IPS DF 6.9 (cell line): ENCODE measurements around the gene CDKN2AIP.
"Not testable (repeated sequence)": the region's sequence is repeated elsewhere in the genome, so short reads cannot be mapped to it uniquely, and the experiment has no call there.

ENCODE experiments used
- DNase-seq: peaks from one replicate; pipeline ENCODE4 v3.0.0-alpha.2; 2013; ENCODE audit warnings: low read depth, low spot score
- H3K27ac ChIP-seq: one replicate; pipeline ENCODE4 v1.5.1; 2013; ENCODE audit warnings: low read length, control low read depth
- H3K27me3 ChIP-seq: 2 replicates; pipeline ENCODE4 v1.6.1; 2013; ENCODE audit warnings: mild to moderate bottlenecking, low read length; ENCODE audit not compliant: control insufficient read depth, insufficient read depth
- H3K36me3 ChIP-seq: 2 replicates; pipeline ENCODE4 v1.6.1; 2013; ENCODE audit warnings: low read length; ENCODE audit not compliant: control insufficient read depth, insufficient read depth
- H3K4me1 ChIP-seq: 2 replicates; pipeline ENCODE4 v1.6.1; 2013; ENCODE audit warnings: low read length; ENCODE audit not compliant: control insufficient read depth, insufficient read depth
- H3K4me3 ChIP-seq: 2 replicates; pipeline ENCODE4 v1.5.1; 2013; ENCODE audit warnings: mild to moderate bottlenecking, low read length
- H3K9me3 ChIP-seq: 2 replicates; pipeline ENCODE4 v1.6.1; 2013; ENCODE audit warnings: low read length, inconsistent platforms; ENCODE audit not compliant: control insufficient read depth, insufficient read depth
- WGBS: extraction: QIAGEN DNeasy Blood & Tissue Kit; methylation state at CpG from one replicate; pipeline ENCODE4 v1.1.7; 2013; ENCODE audit warnings: mixed read lengths, missing lambda C conversion rate; ENCODE audit not compliant: insufficient read length, insufficient coverage; 5-methylcytosine and 5-hydroxymethylcytosine counted together

CDKN2AIP gene

DNA sequence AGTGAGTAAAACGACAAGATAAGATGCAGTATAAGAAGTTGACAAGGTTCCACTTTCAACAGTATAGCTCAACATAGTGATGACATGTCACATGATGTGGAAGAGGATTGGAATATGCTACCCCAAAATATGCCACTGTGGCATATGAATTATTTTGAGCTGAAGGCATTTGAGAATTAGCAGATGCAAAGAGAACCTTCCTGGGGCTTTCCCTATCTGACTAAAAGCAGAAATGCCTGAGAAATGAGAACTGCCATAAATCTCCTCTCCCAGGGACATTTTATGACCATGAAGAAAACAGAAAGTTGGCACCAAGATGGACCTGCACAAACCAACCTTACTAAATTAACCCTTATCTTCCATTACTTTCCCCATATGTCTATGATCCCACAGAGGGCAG is 24.8 kb downstream of the CDKN2AIP start:
- DNase-seq, result no peak
- no CpG with 5 or more reads among the region's 1 CpG for WGBS
- Histone ChIP-seq H3K36me3 (no peaks in the 10 kb centered on the region), H3K4me3 (no peak overlapping the region), H3K27me3 (no peaks in the 10 kb centered on the region), H3K4me1 (no peaks in the 10 kb centered on the region), H3K9me3 (no peaks in the 10 kb centered on the region), H3K27ac (no peak overlapping the region)

DNA sequence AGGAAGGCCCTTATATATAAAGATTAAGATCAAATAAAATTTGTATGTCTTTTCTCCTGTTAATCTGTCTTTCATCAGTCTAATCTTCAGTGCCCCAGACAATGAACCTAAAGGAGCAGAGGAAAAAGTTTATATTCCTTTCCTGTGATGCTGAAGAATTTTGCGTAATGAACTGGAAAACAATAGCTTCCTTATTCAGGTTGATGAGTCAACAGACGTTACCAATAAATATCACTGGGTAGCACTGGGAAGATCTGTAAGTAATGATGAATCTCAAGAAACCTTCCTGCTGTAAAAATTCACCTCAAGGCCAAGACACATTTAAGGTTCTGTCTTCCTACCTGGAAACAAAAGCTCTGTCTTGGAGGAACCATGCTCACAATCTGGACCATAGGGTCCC is 25.5 kb downstream of the CDKN2AIP start:
- no peak overlapping the region for H3K27ac ChIP-seq
- WGBS, result no CpG with 5 or more reads among the region's 2 CpGs
- H3K27me3 ChIP-seq, result no peaks in the 10 kb centered on the region
- H3K4me1 ChIP-seq, result no peaks in the 10 kb centered on the region
- no peaks in the 10 kb centered on the region for H3K36me3 ChIP-seq
- H3K9me3 ChIP-seq, result no peaks in the 10 kb centered on the region
- DNase-seq, result no peak
- no peak overlapping the region for H3K4me3 ChIP-seq

DNA sequence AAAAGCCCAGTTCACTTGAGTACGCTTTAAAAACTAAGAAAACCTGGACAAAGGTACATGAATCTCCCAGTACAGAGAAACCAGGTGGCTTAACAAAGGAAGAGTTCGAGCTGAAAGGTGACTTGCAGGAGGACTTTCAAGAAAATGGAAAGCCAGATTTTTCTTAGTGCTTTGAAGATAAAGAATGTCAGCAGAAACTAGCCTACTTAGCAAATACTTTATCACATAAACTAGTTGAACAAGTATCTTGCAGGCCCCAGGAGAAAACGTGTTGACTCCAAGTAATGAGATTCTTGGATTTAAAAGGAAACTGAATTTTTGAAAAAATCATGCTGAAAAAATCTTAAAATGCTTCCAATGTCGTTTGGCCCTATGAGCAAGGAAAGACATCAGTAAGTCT is 26.4 kb downstream of the CDKN2AIP start:
- Histone ChIP-seq H3K4me1 (no peaks in the 10 kb centered on the region), H3K27me3 (no peaks in the 10 kb centered on the region), H3K9me3 (no peaks in the 10 kb centered on the region), H3K36me3 (no peaks in the 10 kb centered on the region), H3K27ac (no peak overlapping the region), H3K4me3 (no peak overlapping the region)
- DNase-seq, result no peak
- whole genome bisulfite sequencing, result no CpG with 5 or more reads among the region's 4 CpGs

DNA sequence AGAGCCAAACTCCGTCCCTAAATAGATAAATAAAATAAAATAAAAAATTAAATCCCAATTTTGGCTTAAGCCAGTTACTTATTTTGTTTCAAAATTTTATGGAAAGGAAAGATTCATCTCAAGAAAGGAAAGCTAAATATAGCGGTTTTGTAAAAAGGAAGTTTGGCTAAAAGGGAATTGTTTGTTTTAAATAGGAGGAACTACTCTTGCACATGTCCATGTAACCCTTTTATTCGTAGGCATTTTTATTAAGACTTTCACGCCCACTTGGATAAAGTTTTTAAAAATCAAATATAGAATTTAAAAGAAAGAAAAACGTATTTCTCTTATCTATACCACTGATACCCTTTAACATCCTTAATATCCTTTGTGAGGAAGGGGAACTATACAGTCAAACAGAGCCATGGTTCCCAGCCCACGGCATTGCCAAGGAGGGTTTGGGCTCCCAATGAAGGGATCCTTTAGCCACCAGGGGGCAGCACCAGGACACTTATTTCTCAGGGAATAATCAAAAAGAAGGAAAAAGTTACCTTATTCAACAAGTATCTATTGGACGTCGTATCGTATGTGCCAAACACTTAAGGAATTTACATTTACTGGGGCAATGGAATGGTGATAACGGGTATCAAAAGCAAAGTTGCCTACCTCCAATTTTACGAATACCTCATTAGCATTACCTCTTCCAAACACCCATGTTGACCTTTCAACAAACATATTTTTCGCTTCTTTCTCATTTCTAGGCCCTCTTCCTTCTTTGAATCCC is 27.7 kb downstream of the CDKN2AIP start:
- Histone ChIP-seq H3K36me3 (no peaks in the 10 kb centered on the region), H3K4me3 (no peak overlapping the region), H3K9me3 (no peaks in the 10 kb centered on the region), H3K4me1 (no peaks in the 10 kb centered on the region), H3K27me3 (no peaks in the 10 kb centered on the region), H3K27ac (no peak overlapping the region)
- peak; percentile 37 for DNase-seq
- WGBS, result 100% methylated on average over 1 of the region's 12 CpGs

DNA sequence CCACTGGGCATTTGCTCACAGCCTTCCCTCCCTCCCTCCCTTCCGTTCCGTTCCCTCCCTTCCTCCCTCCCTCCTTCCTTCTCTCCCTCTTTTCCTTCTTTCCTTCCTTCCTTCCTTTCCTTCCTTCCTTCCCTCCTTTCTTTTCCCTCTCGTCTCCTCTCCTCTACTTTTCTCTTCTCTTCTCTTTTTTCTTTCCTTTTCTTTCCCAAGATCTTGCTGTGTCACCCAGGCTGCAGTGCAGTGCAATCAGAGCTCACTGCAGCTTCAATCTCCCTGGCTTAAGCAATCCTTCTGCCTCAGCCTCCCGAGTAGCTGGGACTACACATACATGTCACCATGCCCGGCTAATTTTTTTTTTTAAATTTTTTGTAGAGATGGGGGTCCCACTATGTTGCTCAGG is 33.7 kb downstream of the CDKN2AIP start:
- no peak overlapping the region for H3K4me3 ChIP-seq
- H3K27ac ChIP-seq, result no peak overlapping the region
- H3K36me3 ChIP-seq, result no peaks in the 10 kb centered on the region
- no peaks in the 10 kb centered on the region for H3K9me3 ChIP-seq
- WGBS, result no CpG with 5 or more reads among the region's 5 CpGs
- H3K4me1 ChIP-seq, result no peaks in the 10 kb centered on the region
- H3K27me3 ChIP-seq, result no peaks in the 10 kb centered on the region
- DNase-seq, result no peak

DNA sequence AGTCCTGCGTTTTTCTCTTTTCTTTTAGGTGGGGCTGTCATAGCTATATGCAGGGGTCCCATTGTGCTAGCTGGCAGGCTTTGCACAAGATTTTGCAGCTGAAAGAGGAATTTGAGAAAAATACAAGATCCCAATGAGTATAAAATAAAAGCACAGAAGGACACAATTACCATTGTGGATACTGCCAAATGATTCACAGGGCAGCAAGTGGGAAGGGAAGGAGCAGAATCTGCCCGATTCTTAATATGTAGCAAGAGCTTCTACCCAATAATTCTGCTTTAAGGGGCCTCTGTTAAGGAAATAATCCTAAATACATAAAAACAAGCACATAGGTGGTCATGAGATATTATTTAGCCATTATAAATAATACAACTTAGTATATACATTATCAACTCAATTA is 34.5 kb downstream of the CDKN2AIP start:
- no peaks in the 10 kb centered on the region for H3K36me3 ChIP-seq
- H3K27ac ChIP-seq, result no peak overlapping the region
- no peaks in the 10 kb centered on the region for H3K9me3 ChIP-seq
- H3K27me3 ChIP-seq, result no peaks in the 10 kb centered on the region
- DNase-seq, result no peak
- H3K4me3 ChIP-seq, result no peak overlapping the region
- H3K4me1 ChIP-seq, result no peaks in the 10 kb centered on the region
- WGBS, result no CpG with 5 or more reads among the region's 2 CpGs

DNA sequence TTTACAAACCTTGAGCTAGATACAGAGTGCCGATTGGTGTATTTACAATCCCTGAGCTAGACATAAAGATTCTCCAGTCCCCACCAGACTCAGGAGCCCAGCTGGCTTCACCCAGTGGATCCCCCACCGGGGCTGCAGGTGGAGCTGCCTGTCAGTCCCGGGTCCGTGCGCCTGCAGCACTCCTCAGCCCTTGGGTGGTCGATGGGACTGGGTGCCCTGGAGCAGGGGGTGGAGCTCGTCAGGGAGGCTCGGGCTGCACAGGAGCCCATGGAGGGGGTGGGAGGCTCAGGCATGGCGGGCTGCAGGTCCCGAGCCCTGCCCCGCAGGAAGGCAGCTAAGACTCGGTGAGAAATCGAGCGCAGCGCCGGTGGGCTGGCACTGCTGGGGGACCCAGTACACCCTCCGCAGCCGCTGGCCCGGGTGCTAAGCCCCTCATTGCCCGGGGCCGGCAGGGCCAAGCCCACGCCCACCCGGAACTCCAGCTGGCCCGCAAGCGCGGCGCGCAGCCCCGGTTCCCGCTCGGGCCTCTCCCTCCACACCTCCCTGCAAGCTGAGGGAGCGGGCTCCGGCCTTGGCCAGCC is 38.2 kb downstream of the CDKN2AIP start:
- H3K27me3 ChIP-seq, DNase-seq, H3K4me1 ChIP-seq, H3K27ac ChIP-seq, H3K9me3 ChIP-seq, H3K36me3 ChIP-seq, H3K4me3 ChIP-seq: not testable (repeated sequence)
- WGBS, result no CpG with 5 or more reads among the region's 33 CpGs

DNA sequence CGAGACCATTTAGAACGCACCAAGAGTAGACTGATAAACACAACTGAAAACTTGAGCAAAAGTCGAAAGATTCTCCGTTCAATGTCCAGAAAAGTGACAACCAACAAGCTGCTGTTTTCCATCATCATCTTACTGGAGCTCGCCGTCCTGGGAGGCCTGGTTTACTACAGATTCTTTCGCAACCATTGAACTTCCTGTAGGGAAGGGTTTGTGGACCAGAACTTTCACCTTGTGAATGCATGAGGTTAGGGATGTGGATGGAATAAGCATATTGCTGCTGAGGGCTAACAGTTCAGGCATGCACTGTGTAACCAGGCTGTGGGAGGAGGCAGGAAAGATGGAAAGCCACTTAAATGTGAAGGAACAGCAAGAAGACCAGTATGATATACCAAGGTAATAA is 39.6 kb downstream of the CDKN2AIP start:
- DNase-seq, result no peak
- Histone ChIP-seq H3K9me3 (no peaks in the 10 kb centered on the region), H3K27me3 (no peaks in the 10 kb centered on the region), H3K4me3 (no peak overlapping the region), H3K36me3 (no peaks in the 10 kb centered on the region), H3K27ac (no peak overlapping the region), H3K4me1 (no peaks in the 10 kb centered on the region)
- WGBS, result no CpG with 5 or more reads among the region's 7 CpGs

DNA sequence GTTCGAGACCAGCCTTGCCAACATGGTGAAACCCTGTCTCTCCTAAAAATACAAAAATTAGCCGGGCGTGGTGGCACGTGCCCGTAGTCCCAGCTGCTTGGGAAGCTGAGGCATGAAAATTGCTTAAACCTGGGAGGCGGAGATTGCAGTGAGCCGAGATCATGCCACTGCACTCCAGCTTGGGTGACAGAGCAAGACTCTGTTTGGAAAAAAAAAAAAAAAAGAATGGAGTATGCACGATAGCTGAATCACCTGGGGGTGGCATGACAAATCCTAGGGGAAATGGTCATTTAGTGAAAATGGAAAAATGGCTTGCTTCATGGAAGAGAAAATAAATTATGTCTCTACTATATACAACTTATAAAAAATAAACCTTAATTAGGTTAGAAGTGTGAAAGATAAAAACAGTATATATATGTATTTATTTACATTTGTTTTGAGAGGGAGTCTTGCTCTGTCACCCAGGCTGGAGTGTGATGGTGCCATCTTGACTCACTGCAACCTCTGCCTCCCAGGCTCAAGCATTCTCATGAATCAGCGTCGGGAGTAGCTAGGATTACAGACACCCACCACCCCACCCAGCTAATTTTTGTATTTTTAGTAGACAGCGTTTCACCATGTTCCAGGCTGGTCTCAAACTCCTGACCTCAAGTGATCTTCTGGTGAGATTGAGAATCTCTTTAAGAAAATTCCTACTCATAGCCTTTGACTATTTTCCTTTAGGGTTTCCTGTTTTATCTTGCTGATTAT is 41.1 kb downstream of the CDKN2AIP start:
- no peaks in the 10 kb centered on the region for H3K27me3 ChIP-seq
- H3K36me3 ChIP-seq, result no peaks in the 10 kb centered on the region
- H3K27ac ChIP-seq, result no peak overlapping the region
- H3K4me1 ChIP-seq, result no peaks in the 10 kb centered on the region
- no peaks in the 10 kb centered on the region for H3K9me3 ChIP-seq
- no peak overlapping the region for H3K4me3 ChIP-seq
- no CpG with 5 or more reads among the region's 11 CpGs for WGBS
- no peak for DNase-seq

DNA sequence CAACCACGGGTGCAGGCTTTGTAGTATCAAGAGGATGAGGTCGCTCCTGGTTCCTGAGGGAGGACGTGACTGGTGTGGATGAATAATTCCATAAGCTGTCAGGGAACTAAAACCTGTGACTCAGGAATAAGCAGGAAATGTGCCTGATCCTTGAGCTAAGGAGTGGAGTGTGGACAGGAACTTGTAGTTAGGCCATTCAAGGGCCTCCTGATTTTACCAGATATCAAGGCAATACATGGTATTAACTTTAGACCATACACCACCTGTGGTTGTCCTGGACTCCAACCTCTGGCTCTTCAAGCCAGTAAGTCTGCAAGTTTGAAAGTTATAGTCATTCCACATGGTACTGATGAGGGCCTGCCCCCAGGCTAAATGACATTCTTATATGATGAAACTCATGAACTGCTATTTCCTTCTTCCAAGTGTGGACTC is 48.4 kb downstream of the CDKN2AIP start:
- no peaks in the 10 kb centered on the region for H3K36me3 ChIP-seq
- H3K27me3 ChIP-seq, result no peaks in the 10 kb centered on the region
- WGBS, result no CpG with 5 or more reads among the region's 3 CpGs
- H3K4me3 ChIP-seq, result no peak overlapping the region
- H3K27ac ChIP-seq, result no peak overlapping the region
- H3K4me1 ChIP-seq, result no peaks in the 10 kb centered on the region
- DNase-seq, result no peak
- no peaks in the 10 kb centered on the region for H3K9me3 ChIP-seq
